ENCODE measurements around the gene VWA5B2. TPM values are rescaled to one million over a fixed set of nuclear protein-coding genes. Genes with fewer than 3 reads are reported as not detected.

Gene VWA5B2
- total RNA-seq, 1 experiment from 2014 or later = 1.6 TPM

DNA sequence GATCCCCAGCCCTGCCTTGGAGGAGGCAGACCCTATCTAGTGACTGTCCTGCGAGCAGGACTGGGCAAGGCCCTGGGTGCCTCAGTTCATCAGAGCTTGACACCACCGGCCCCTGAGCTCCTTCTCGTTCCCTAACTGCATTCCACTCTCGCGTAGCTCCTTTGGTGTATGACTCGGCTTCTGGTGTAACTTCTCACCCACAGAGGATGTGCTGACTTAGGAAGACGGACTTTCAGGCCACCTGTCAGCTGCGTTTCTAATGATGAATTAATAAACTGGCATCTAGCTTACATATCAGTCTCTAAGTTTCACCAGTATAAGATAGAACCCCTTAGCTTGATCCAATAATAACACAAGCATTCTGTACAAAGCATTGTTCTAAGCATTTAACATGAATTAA is 25.9 kb upstream of the VWA5B2 start:
- Histone ChIP-seq H3K9me3 (no peaks in the 10 kb centered on the region), H3K4me3 (ENCODE audit: low read depth, low read length) (no peak overlapping the region), H3K36me3 (ENCODE audit: control insufficient read depth, insufficient read depth, low read length) (no peaks in the 10 kb centered on the region), H3K27me3 (replicated peaks; ENCODE audit: control insufficient read depth, insufficient read depth, low read length) (no peaks in the 10 kb centered on the region), H3K4me1 (no peaks in the 10 kb centered on the region)
- BruUV-seq (replicated peaks) = no TSS peak
- Mint-ChIP-seq H3K4me1 (ENCODE audit: low read depth, unreplicated experiment) (no peaks in the 10 kb centered on the region), H3K4me3 (ENCODE audit: unreplicated experiment) (no peak overlapping the region), H3K36me3 (ENCODE audit: insufficient read depth, unreplicated experiment) (no peaks in the 10 kb centered on the region), H3K9me3 (ENCODE audit: unreplicated experiment) (no peaks in the 10 kb centered on the region), H3K27ac (ENCODE audit: unreplicated experiment) (no peak overlapping the region), H3K27me3 (ENCODE audit: insufficient read depth, unreplicated experiment) (peaks cover 11% of the 10 kb centered on the region)
- TF ChIP-seq, protein P1, sequence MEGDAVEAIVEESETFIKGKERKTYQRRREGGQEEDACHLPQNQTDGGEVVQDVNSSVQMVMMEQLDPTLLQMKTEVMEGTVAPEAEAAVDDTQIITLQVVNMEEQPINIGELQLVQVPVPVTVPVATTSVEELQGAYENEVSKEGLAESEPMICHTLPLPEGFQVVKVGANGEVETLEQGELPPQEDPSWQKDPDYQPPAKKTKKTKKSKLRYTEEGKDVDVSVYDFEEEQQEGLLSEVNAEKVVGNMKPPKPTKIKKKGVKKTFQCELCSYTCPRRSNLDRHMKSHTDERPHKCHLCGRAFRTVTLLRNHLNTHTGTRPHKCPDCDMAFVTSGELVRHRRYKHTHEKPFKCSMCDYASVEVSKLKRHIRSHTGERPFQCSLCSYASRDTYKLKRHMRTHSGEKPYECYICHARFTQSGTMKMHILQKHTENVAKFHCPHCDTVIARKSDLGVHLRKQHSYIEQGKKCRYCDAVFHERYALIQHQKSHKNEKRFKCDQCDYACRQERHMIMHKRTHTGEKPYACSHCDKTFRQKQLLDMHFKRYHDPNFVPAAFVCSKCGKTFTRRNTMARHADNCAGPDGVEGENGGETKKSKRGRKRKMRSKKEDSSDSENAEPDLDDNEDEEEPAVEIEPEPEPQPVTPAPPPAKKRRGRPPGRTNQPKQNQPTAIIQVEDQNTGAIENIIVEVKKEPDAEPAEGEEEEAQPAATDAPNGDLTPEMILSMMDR (IDR thresholded peaks at IDR 0.05; ENCODE audit: insufficient read depth in 1 of 2, low read depth in 1 of 2, low read length in 1 of 2, severe bottlenecking in 1 of 2, unreplicated experiment in 1 of 2) = no peak
- ChIA-PET CTCF (no interaction called here), POLR2A (no interaction called here)
- intact Hi-C loops (cut with micrococcal nuclease; ENCODE audit: unreplicated experiment) = no loop called here
- DNase-seq = no peak

DNA sequence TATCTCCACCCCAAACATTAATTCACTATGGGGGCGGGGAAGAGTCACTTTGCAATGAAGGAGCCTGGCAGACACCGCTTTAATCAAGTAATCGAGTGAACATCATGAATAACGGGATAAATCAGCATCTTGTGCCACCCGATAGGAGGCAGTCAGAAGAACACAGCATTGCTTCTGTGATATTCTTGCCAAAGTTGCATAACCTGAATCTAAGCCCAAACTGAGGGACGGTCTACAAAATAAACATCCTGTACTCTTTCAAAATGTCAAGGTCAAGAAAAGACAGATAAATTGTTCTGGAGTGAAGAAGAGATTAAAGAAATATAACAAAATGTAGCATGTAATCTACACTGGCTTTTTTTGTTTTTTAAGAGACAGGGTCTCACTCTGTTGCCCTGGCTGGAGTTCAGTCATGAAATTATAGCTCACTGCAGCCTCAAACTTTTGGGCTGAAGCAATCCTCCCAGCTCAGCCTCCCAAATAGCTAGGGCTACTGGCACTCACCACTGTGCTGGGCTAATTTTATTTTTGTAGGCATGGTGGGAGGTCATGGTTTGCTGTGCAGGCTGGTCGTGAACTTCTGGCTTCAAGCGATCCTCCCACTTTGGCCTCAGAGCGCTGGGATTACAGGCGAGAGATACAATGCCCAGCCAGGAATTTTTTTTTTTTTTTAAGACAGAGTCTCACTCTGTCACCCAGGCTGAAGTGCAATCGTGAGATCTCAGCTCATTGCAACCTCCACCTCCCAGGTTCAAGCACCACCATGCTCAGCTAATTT is 20.1 kb upstream of the VWA5B2 start:
- no TSS peak for BruUV-seq (replicated peaks)
- TF ChIP-seq, protein P1 (IDR thresholded peaks at IDR 0.05; ENCODE audit: insufficient read depth in 1 of 2, low read depth in 1 of 2, low read length in 1 of 2, severe bottlenecking in 1 of 2, unreplicated experiment in 1 of 2) = no peak
- Histone ChIP-seq H3K9me3 (no peaks in the 10 kb centered on the region), H3K4me3 (ENCODE audit: low read depth, low read length) (no peak overlapping the region), H3K27me3 (replicated peaks; ENCODE audit: control insufficient read depth, insufficient read depth, low read length) (no peaks in the 10 kb centered on the region), H3K36me3 (ENCODE audit: control insufficient read depth, insufficient read depth, low read length) (no peaks in the 10 kb centered on the region), H3K4me1 (no peaks in the 10 kb centered on the region)
- Mint-ChIP-seq H3K36me3 (ENCODE audit: insufficient read depth, unreplicated experiment) (no peaks in the 10 kb centered on the region), H3K4me3 (ENCODE audit: unreplicated experiment) (no peak overlapping the region), H3K9me3 (ENCODE audit: unreplicated experiment) (no peaks in the 10 kb centered on the region), H3K27ac (ENCODE audit: unreplicated experiment) (no peak overlapping the region), H3K27me3 (ENCODE audit: insufficient read depth, unreplicated experiment) (peaks cover 13% of the 10 kb centered on the region), H3K4me1 (ENCODE audit: low read depth, unreplicated experiment) (no peaks in the 10 kb centered on the region)
- DNase-seq = no peak
- ChIA-PET POLR2A (no interaction called here), CTCF (interaction anchor here (1.0 kb wide), 1 partner anchor 17 kb away, joined by 4 read pairs; no protein-coding TSS in a partner anchor)
- intact Hi-C loops (cut with micrococcal nuclease; ENCODE audit: unreplicated experiment) = no loop called here

DNA sequence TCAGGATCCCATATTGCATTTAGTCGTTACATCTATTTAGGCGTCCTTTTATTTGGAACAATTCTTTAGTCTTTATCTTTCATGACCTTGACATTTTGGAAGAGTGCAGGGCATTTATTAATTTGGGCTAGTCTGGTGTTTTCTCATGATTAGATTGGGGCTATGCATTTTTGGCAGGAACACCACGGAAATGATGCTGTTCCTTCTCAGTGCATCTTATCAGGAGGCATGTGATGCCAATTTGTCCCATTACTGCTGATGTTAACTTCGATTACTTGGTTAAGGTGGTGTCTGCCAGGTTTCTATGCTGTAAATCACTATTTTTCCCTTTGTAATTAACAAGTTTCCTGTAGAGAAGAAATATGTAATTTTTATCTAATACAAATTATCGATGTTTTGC is 18.1 kb upstream of the VWA5B2 start:
- POLR2A ChIA-PET = no interaction called here
- CTCF ChIA-PET = interaction anchor here (1.2 kb wide), 1 partner anchor 17 kb away, joined by 3 read pairs; no protein-coding TSS in a partner anchor
- TF ChIP-seq, protein P1 (IDR thresholded peaks at IDR 0.05; ENCODE audit: insufficient read depth in 1 of 2, low read depth in 1 of 2, low read length in 1 of 2, severe bottlenecking in 1 of 2, unreplicated experiment in 1 of 2) = no peak
- intact Hi-C loops (cut with micrococcal nuclease; ENCODE audit: unreplicated experiment) = no loop called here
- H3K4me3 Mint-ChIP-seq (ENCODE audit: unreplicated experiment) = no peak overlapping the region
- H3K4me1 Mint-ChIP-seq (ENCODE audit: low read depth, unreplicated experiment) = no peaks in the 10 kb centered on the region
- H3K27ac Mint-ChIP-seq (ENCODE audit: unreplicated experiment) = no peak overlapping the region
- no peaks in the 10 kb centered on the region for H3K9me3 ChIP-seq
- H3K36me3 Mint-ChIP-seq (ENCODE audit: insufficient read depth, unreplicated experiment) = no peaks in the 10 kb centered on the region
- H3K4me3 ChIP-seq (ENCODE audit: low read depth, low read length) = no peak overlapping the region
- DNase-seq = no peak
- H3K4me1 ChIP-seq = no peaks in the 10 kb centered on the region
- H3K27me3 Mint-ChIP-seq (ENCODE audit: insufficient read depth, unreplicated experiment) = peaks cover 13% of the 10 kb centered on the region
- BruUV-seq (replicated peaks) = no TSS peak
- H3K36me3 ChIP-seq (ENCODE audit: control insufficient read depth, insufficient read depth, low read length) = no peaks in the 10 kb centered on the region
- no peaks in the 10 kb centered on the region for H3K9me3 Mint-ChIP-seq (ENCODE audit: unreplicated experiment)
- H3K27me3 ChIP-seq (replicated peaks; ENCODE audit: control insufficient read depth, insufficient read depth, low read length) = no peaks in the 10 kb centered on the region
